Muscle layer of duodenum (tissue), 2 donors: ENCODE data around the gene SLC25A5.
"Not testable (repeated sequence)": the region's sequence is repeated elsewhere in the genome, so short reads cannot be mapped to it uniquely, and the experiment has no call there.

ENCODE experiments used
- H3K27ac ChIP-seq: one replicate; pipeline ENCODE4 v1.7.0; 2013; ENCODE audit warnings: mild to moderate bottlenecking, low read length
- H3K27me3 ChIP-seq: one replicate; pipeline ENCODE4 v1.7.0; 2013; ENCODE audit warnings: low read depth, mild to moderate bottlenecking, control low read depth, low read length
- H3K36me3 ChIP-seq, 2 donors: one replicate each; pipeline ENCODE4 v1.7.0; 2013; ENCODE audit warnings: low read length in 2 of 2, control low read depth in 1 of 2, mild to moderate bottlenecking in 1 of 2; ENCODE audit not compliant: insufficient read depth in 2 of 2, control insufficient read depth in 1 of 2
- H3K4me1 ChIP-seq, 2 donors: one replicate each; pipeline ENCODE4 v1.7.0; 2013; ENCODE audit warnings: low read length in 2 of 2, mild to moderate bottlenecking in 2 of 2, control low read depth in 1 of 2, moderate library complexity in 1 of 2; ENCODE audit not compliant: insufficient read depth in 2 of 2, control insufficient read depth in 1 of 2
- H3K4me3 ChIP-seq, 2 donors: one replicate each; pipeline ENCODE4 v1.7.0; 2013; ENCODE audit warnings: low read length in 2 of 2, low read depth in 1 of 2, mild to moderate bottlenecking in 1 of 2
- H3K9me3 ChIP-seq, 2 donors: one replicate each; pipeline ENCODE4 v1.7.0; 2013; ENCODE audit warnings: low read length in 2 of 2, control low read depth in 1 of 2, mild to moderate bottlenecking in 1 of 2; ENCODE audit not compliant: control insufficient read depth in 1 of 2
- donor health status: healthy.

The SLC25A5 gene

GRCh38 chrX:119478504-119478903, 10.3 kb downstream of the SLC25A5 start:
- H3K4me1 ChIP-seq, result no peaks in the 10 kb centered on the region
- no peak overlapping the region for H3K27ac ChIP-seq
- H3K27me3 ChIP-seq, result no peaks in the 10 kb centered on the region
- no peaks in the 10 kb centered on the region for H3K36me3 ChIP-seq
- no peak overlapping the region for H3K4me3 ChIP-seq
- no peaks in the 10 kb centered on the region for H3K9me3 ChIP-seq

DNA sequence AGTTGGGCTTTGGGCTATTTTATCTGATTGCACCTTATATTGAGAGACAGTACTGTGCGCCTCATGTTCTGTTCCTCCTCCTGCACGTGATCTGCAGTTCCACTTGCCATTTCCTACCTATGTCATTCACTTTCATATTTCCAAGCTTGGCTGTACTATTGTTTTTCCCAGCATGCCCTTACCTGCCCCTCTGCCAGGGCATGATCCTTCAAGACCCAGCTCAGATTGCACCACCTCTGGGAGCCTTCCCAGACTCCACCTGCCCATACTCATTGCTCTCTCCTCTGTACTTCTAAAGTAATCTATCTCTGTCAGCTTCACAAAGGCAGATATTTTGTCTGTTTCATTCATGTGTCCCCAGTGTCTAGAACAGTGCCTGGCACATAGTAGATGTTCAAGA, 11.6 kb downstream of the SLC25A5 start:
- no peaks in the 10 kb centered on the region for H3K9me3 ChIP-seq

DNA sequence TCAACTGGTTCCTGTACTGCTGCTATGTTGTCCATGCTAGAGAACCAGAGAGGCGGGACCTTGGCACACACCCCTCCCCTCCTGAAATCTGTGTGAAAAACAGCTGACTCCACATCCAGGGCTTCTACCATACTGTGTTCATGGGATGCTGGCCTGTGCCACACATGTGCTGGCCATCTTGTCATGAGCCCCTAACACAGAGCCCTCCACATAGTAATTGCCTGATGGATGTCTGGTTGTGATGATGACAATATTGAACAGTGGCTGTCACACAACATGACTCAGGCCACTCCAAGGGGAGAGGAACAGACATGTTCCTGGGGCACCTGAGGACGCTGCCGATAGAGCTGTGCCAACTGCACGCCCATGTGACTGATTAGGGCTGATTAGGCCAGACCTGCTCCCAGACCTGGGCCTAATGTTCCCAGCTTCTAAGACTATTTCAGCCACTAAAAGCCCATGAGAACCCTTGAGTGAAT, 13.1 kb downstream of the SLC25A5 start:
- H3K36me3 ChIP-seq, result no peaks in the 10 kb centered on the region
- no peaks in the 10 kb centered on the region for H3K4me1 ChIP-seq
- H3K27me3 ChIP-seq, result no peaks in the 10 kb centered on the region
- H3K9me3 ChIP-seq, result no peaks in the 10 kb centered on the region
- H3K27ac ChIP-seq, result no peak overlapping the region
- H3K4me3 ChIP-seq, result no peak overlapping the region

More for the DNA sequence above, 11.6 kb downstream of the SLC25A5 start:
- Histone ChIP-seq H3K4me3 (no peak overlapping the region), H3K36me3 (no peaks in the 10 kb centered on the region), H3K27me3 (no peaks in the 10 kb centered on the region), H3K27ac (no peak overlapping the region), H3K4me1 (no peaks in the 10 kb centered on the region)

DNA sequence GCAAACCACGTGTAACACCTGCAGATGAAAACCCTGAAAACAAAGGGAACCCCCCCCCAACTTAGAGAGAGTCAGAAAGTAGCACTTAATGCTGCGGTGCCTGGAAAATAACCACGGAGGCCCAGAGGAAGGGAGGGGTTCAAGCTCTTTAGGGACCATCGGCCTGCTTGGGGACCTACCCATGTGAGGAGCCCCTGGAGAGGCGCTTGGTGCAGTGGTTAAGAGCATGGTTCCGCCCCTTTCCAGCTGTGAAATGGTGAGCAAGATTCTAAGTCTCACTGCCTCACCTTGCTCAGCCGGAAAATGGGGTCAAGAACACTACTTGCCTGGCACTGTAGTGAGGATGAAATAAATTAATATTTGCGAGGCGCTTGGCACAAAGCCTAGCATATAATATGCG, 13.8 kb downstream of the SLC25A5 start:
- peak overlapping the region; percentile 35 to 56 for H3K4me3 ChIP-seq
- no peaks in the 10 kb centered on the region for H3K9me3 ChIP-seq
- no peak overlapping the region for H3K27ac ChIP-seq
- no peaks in the 10 kb centered on the region for H3K4me1 ChIP-seq
- H3K27me3 ChIP-seq, result no peaks in the 10 kb centered on the region
- no peaks in the 10 kb centered on the region for H3K36me3 ChIP-seq

GRCh38 chrX:119482481-119483480, 14.5 kb downstream of the SLC25A5 start:
- Histone ChIP-seq H3K9me3 (no peaks in the 10 kb centered on the region), H3K27me3 (no peaks in the 10 kb centered on the region), H3K4me1 (no peaks in the 10 kb centered on the region), H3K36me3 (no peaks in the 10 kb centered on the region), H3K27ac (no peak overlapping the region), H3K4me3 (peak overlapping the region; percentile 35 to 56)

GRCh38 chrX:119486745-119487144, 18.5 kb downstream of the SLC25A5 start:
- H3K4me1 ChIP-seq, result no peaks in the 10 kb centered on the region
- no peaks in the 10 kb centered on the region for H3K27me3 ChIP-seq
- H3K4me3 ChIP-seq, result no peak overlapping the region
- no peaks in the 10 kb centered on the region for H3K9me3 ChIP-seq
- no peaks in the 10 kb centered on the region for H3K36me3 ChIP-seq
- no peak overlapping the region for H3K27ac ChIP-seq

DNA sequence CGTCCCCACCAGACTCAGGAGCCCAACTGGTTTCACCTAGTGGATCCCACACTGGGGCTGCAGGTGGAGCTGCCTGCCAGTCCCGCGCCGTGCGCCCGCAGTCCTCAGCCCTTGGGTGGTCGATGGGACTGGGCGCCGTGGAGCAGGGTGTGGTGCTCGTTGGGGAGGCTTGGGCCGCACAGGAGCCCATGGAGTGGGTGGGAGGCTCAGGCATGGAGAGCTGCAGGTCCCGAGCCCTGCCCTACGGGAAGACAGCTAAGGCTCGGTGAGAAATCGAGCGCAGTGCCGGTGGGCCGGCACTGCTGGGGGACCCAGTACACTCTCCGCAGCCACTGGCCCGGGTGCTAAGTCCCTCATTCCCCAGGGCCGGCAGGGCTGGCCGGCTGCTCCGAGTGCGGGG, 19.5 kb downstream of the SLC25A5 start:
- not testable (repeated sequence) for H3K4me1 ChIP-seq, H3K27ac ChIP-seq, H3K27me3 ChIP-seq, H3K9me3 ChIP-seq, H3K4me3 ChIP-seq, H3K36me3 ChIP-seq

DNA sequence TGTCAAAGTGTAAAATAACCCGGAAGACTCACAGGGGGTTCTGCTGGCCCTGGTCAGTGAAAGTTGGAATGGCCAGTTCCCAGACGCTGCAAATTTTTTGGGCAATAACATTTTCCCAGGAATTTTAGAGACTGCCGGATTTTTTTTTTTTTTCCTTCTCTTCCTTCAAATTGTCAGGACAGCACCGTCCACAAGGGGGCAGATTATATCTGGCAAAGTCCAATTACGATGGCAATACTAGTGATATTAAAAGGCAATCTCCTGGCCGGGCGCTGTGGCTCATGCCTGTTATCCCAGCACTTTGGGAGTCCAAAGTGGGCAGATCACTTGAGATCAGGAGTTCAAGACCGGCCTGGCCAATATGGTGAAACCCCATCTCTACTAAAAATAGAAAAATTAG, 20.5 kb downstream of the SLC25A5 start:
- Histone ChIP-seq H3K27me3 (no peaks in the 10 kb centered on the region), H3K4me1 (no peaks in the 10 kb centered on the region), H3K9me3 (no peaks in the 10 kb centered on the region), H3K4me3 (no peak overlapping the region), H3K27ac (no peak overlapping the region), H3K36me3 (no peaks in the 10 kb centered on the region)

- no peaks in the 10 kb centered on the region for H3K9me3 ChIP-seq
- no peaks in the 10 kb centered on the region for H3K4me1 ChIP-seq
- H3K27ac ChIP-seq, result no peak overlapping the region
- H3K4me3 ChIP-seq, result no peak overlapping the region
- H3K27me3 ChIP-seq, result no peaks in the 10 kb centered on the region
- H3K36me3 ChIP-seq, result no peaks in the 10 kb centered on the region
Measured at GRCh38 chrX:119489212-119490074, 21.2 kb downstream of the SLC25A5 start.

DNA sequence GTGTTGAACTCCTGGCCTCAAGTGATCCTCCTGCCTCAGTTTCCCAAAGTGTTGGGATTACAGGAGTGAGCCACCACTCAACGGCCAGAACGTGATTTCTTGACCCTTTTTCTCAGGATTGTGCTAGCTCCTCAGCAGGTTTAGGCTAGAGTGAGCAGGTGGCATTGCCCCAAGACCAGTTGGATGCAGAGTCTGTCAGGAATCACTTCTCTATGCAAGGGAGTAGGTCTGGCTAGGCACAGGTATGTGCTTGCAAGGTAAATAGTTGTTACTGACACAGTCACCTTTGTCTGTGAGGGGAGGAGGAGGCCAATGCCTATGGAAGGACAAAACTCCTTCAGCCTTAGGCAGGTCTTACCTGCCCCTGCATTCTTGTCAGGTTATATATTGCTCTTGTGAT, 24.2 kb downstream of the SLC25A5 start:
- H3K4me1 ChIP-seq, result peaks cover 0 to 3% of the 10 kb centered on the region in 2 donors
- no peaks in the 10 kb centered on the region for H3K9me3 ChIP-seq
- no peak overlapping the region for H3K4me3 ChIP-seq
- H3K27me3 ChIP-seq, result no peaks in the 10 kb centered on the region
- H3K36me3 ChIP-seq, result no peaks in the 10 kb centered on the region
- no peak overlapping the region for H3K27ac ChIP-seq

DNA sequence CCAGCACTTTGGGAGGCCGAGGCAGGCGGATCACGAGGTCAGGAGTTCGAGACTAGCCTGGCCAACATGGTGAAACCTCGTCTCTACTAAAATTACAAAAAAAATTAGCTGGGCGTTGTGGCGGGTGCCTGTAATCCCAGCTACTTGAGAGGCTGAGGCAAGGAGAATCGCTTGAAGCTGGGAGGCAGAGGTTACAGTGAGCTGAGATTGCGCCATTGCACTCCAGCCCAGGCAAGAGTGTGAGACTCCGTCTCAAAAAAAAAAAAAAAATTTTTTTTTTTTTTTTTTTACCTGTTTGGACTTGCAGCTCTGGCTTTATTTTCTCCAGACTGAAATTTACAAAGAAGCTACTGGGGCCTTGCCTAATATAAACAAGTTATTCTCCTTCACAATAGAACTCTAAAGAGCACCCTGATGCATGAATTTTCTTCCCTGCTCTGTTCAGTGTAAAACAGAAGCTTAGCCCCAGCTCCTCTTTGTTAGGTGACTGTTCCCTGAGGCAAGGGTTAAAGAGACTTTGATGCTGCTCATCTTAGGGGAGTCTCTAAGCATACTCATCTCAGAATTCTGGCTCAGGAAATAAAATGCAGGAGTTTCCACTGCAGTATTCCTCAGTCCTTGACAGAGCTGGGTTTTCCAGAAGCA, 25.7 kb downstream of the SLC25A5 start:
- H3K4me1 ChIP-seq, result not testable (repeated sequence)

More for the DNA sequence above, 25.7 kb downstream of the SLC25A5 start:
- H3K9me3 ChIP-seq, H3K4me3 ChIP-seq, H3K27me3 ChIP-seq, H3K36me3 ChIP-seq: not testable (repeated sequence)
- H3K27ac ChIP-seq, result peak overlapping the region; percentile 72
